ENCODE results near the gene STRN3.
"Not testable (repeated sequence)": the region's sequence is repeated elsewhere in the genome, so short reads cannot be mapped to it uniquely, and the experiment has no call there.

Gene STRN3

DNA sequence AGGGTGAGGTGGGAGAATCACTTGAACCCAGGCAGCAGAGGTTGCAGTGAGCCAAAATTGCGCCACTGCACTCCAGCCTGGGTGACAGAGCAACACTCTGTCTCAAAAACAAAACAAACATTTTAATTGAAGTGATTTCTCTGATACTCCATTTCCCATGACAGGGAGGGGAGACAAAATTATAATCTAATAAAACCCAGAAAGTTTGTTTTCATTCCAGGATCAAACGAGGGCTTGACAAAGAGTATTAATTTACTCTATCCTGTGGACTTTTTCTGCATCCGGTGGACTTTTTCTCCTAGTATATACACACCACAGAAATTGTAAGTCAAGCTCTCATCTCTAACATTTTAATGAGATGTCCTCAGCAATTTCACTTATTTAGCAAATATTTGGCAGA, 15.2 kb downstream of the STRN3 start:
- in situ Hi-C loops (cut with HindIII; ENCODE audit: low pct_ligation_motif_present, low sequenced_read_pairs) = no loop called here
- no peak overlapping the region for H3K27ac ChIP-seq
- H3K27me3 ChIP-seq (replicated peaks) = no peaks in the 10 kb centered on the region
- no peak overlapping the region for H3K4me3 ChIP-seq (ENCODE audit: low read depth, low read length)
- TF ChIP-seq, protein P1, sequence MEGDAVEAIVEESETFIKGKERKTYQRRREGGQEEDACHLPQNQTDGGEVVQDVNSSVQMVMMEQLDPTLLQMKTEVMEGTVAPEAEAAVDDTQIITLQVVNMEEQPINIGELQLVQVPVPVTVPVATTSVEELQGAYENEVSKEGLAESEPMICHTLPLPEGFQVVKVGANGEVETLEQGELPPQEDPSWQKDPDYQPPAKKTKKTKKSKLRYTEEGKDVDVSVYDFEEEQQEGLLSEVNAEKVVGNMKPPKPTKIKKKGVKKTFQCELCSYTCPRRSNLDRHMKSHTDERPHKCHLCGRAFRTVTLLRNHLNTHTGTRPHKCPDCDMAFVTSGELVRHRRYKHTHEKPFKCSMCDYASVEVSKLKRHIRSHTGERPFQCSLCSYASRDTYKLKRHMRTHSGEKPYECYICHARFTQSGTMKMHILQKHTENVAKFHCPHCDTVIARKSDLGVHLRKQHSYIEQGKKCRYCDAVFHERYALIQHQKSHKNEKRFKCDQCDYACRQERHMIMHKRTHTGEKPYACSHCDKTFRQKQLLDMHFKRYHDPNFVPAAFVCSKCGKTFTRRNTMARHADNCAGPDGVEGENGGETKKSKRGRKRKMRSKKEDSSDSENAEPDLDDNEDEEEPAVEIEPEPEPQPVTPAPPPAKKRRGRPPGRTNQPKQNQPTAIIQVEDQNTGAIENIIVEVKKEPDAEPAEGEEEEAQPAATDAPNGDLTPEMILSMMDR (IDR thresholded peaks at IDR 0.05; ENCODE audit: low read depth, low read length, missing control alignments) = no peak
- no peaks in the 10 kb centered on the region for H3K36me3 ChIP-seq (replicated peaks)
- DNase-seq = no peak

DNA sequence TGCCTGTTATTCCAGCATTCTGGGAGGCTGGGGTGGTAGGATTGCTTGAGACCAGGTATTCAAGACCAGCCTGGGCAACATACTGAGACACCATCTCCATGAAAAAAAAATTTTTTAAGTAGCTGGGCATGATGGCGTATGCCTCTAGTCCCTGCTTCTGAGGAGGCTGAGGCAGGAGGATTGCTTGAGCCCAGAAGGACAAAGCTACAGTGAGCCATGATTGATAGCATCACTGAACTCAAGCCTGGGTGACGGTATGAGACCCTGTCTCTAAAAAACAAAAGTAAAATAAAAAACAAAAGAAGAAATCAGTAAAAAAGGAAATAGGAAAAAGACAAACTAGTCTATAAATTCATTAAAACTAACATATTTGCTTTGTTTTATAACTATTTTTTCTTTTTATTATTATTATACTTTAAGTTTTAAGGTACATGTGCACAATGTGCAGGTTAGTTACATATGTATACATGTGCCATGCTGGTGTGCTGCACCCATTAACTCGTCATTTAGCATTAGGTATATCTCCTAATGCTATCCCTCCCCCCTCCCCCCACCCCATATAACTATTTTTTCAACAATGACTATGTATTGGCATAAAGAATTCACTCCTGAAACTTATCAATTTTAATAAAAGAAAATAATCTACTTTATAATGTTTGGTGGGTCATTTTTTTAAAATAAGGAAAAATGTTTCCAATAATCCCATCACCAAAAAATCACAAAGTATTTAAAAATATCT, 16.2 kb downstream of the STRN3 start:
- in situ Hi-C loops (cut with HindIII; ENCODE audit: low pct_ligation_motif_present, low sequenced_read_pairs) = no loop called here
- H3K4me3 ChIP-seq (ENCODE audit: low read depth, low read length) = no peak overlapping the region
- H3K27ac ChIP-seq = no peak overlapping the region
- TF ChIP-seq, protein P1 (IDR thresholded peaks at IDR 0.05; ENCODE audit: low read depth, low read length, missing control alignments) = no peak
- no peaks in the 10 kb centered on the region for H3K36me3 ChIP-seq (replicated peaks)
- no peak for DNase-seq
- no peaks in the 10 kb centered on the region for H3K27me3 ChIP-seq (replicated peaks)

DNA sequence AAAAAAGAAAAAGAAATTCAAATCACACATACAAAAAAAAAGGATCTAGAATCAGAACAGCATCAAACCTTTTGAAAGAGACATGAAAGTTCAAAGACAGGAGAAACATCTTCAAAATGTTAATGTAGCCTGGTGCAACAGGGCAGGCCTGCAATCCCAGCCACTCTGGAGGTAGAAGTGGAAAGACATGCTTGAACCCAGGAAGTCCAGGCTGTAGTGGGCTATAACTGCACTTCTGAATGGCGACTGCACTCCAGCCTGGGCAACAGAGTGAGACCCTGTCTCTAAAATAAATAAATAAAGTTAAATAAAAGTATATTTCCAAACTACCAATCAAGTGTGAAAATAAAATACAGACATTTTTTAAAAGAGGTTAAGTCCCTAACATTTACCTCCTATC, 19.5 kb downstream of the STRN3 start:
- Histone ChIP-seq H3K36me3 (replicated peaks) (peaks cover 3% of the 10 kb centered on the region), H3K27me3 (replicated peaks) (no peaks in the 10 kb centered on the region), H3K27ac (no peak overlapping the region), H3K4me3 (ENCODE audit: low read depth, low read length) (no peak overlapping the region)
- TF ChIP-seq, protein P1 (IDR thresholded peaks at IDR 0.05; ENCODE audit: low read depth, low read length, missing control alignments) = no peak
- no peak for DNase-seq
- in situ Hi-C loops (cut with HindIII; ENCODE audit: low pct_ligation_motif_present, low sequenced_read_pairs) = no loop called here

DNA sequence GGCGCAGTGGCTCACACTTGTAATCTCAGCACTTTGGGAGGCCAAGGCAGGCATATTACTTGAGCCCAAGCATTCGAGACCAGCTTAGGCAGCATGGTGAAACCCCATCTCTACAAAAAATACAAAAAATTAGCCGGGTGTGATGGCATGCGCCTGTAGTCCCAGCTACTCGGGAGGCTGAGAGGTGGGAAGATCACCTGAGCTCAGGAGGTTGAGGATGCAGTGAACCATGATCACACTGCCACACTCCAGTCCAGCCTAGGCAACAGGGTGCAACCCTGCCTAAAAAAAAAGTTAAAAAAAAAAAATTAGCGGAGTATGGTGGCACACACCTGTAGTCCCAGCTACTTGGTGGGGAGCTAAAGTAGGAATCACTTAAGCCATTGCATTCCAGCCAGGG, 22.2 kb downstream of the STRN3 start:
- H3K4me3 ChIP-seq (ENCODE audit: low read depth, low read length); DNase-seq; H3K27ac ChIP-seq; in situ Hi-C loops (cut with HindIII; ENCODE audit: low pct_ligation_motif_present, low sequenced_read_pairs); H3K27me3 ChIP-seq (replicated peaks); H3K36me3 ChIP-seq (replicated peaks): not testable (repeated sequence)

DNA sequence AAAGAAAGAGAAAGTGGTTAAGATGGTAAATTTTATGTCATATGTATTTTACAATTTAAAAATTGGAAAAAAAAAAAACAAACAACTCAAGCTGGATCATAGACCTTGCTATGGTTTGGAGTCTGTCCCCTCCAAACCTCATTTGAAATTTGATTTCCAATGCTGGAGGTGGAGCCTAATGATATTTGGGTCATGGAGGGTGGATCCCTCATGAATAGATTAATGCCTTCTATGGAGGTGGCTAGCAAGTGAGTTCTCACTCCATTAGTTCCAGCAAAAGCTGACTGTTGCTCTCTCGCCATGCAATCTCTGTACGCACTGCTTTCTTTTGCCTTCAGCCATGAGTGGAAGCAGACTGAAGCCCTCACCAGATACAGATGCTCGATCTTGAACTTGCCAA, 22.9 kb downstream of the STRN3 start:
- TF ChIP-seq, protein P1 (IDR thresholded peaks at IDR 0.05; ENCODE audit: low read depth, low read length, missing control alignments) = no peak

DNA sequence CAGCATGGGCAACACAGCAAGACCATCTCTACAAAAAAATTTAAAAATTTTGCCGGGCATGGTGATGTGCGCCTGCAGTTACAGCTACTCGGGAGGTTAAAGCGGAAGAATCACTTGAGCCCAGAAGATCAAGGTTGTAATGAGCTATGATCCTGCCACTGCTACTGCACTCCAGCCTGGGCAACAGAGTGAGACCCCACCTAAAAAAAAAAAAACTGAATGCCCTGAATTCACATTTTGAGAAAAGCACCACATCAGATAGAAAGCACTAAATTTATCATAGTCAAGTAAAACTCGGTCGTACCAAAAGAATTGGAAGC, 24.9 kb downstream of the STRN3 start:
- Histone ChIP-seq H3K27me3 (replicated peaks) (no peaks in the 10 kb centered on the region), H3K36me3 (replicated peaks) (peaks cover 3% of the 10 kb centered on the region), H3K27ac (no peak overlapping the region), H3K4me3 (ENCODE audit: low read depth, low read length) (no peak overlapping the region)
- TF ChIP-seq, protein P1 (IDR thresholded peaks at IDR 0.05; ENCODE audit: low read depth, low read length, missing control alignments) = no peak
- in situ Hi-C loops (cut with HindIII; ENCODE audit: low pct_ligation_motif_present, low sequenced_read_pairs) = no loop called here
- DNase-seq = no peak

More for the DNA sequence above, 22.9 kb downstream of the STRN3 start:
- no peaks in the 10 kb centered on the region for H3K27me3 ChIP-seq (replicated peaks)
- no peak overlapping the region for H3K27ac ChIP-seq
- no peak for DNase-seq
- in situ Hi-C loops (cut with HindIII; ENCODE audit: low pct_ligation_motif_present, low sequenced_read_pairs) = no loop called here
- peaks cover 3% of the 10 kb centered on the region for H3K36me3 ChIP-seq (replicated peaks)
- H3K4me3 ChIP-seq (ENCODE audit: low read depth, low read length) = no peak overlapping the region
